Liver (tissue), 3 donors: Measurements from ENCODE around the gene PDYN.

Source experiments
- ATF3 ChIP-seq: IDR thresholded peaks from 2 replicates; pipeline ENCODE4 v1.6.1; 2016; ENCODE audit warnings: antibody characterized with exemption
- CTCF ChIP-seq: fragments of 150-350 bp; IDR thresholded peaks from 2 replicates; pipeline ENCODE4 v1.5.1; 2017; ENCODE audit warnings: improper control_type of control experiment, low read depth, low read length; ENCODE audit not compliant: missing input control
- EGR1 ChIP-seq, 2 donors: IDR thresholded peaks; 2 replicates each; pipeline ENCODE4 v1.6.1; 2016 to 2018; ENCODE audit warnings: antibody characterized with exemption in 2 of 2, low read depth in 2 of 2
- HNF4G ChIP-seq: IDR thresholded peaks from 2 replicates; pipeline ENCODE4 v1.6.1; 2016; ENCODE audit warnings: antibody characterized with exemption
- JUND ChIP-seq, 2 donors: IDR thresholded peaks; 2 replicates each; pipeline ENCODE4 v1.6.1; 2016; ENCODE audit warnings: antibody characterized with exemption in 2 of 2
- RAD21 ChIP-seq, 2 donors: IDR thresholded peaks; 2 replicates each; pipeline ENCODE4 v1.6.1; 2016; ENCODE audit warnings: antibody characterized with exemption in 2 of 2, mild to moderate bottlenecking in 2 of 2
- REST ChIP-seq: IDR thresholded peaks from 2 replicates; pipeline ENCODE4 v1.6.1; 2016; ENCODE audit warnings: antibody characterized with exemption, mild to moderate bottlenecking
- RXRA ChIP-seq, 2 donors: IDR thresholded peaks; 2 replicates each; pipeline ENCODE4 v1.6.1; 2017 to 2018; ENCODE audit warnings: antibody characterized with exemption in 2 of 2, mild to moderate bottlenecking in 1 of 2
- TAF1 ChIP-seq: conservative IDR thresholded peaks from 2 replicates; pipeline ENCODE4 v1.6.1; 2016; ENCODE audit warnings: antibody characterized with exemption, mild to moderate bottlenecking
- YY1 ChIP-seq: IDR thresholded peaks from 2 replicates; pipeline ENCODE4 v1.6.1; 2016; ENCODE audit warnings: antibody characterized with exemption, mild to moderate bottlenecking
- ZBTB33 ChIP-seq: IDR thresholded peaks from 2 replicates; pipeline ENCODE4 v1.6.1; 2016; ENCODE audit warnings: antibody characterized with exemption
- donor health status: healthy.
- donor health status: healthy.

GRCh38 chr20:2032168-2032567, 38.3 kb upstream of the PDYN start:
- TF ChIP-seq JUND (IDR thresholded peaks at IDR 0.05) (no peak), CTCF (no peak), YY1 (no peak), EGR1 (IDR thresholded peaks at IDR 0.05; ENCODE audit: low read depth in 2 of 2) (no peak), TAF1 (no peak), ATF3 (no peak), RAD21 (IDR thresholded peaks at IDR 0.05) (no peak), RXRA (IDR thresholded peaks at IDR 0.05) (no peak), ZBTB33 (no peak), HNF4G (no peak), REST (no peak)
